Neural progenitor cell (in vitro differentiated cells): ENCODE measurements around the gene PMEL. TPM values are rescaled to one million over a fixed set of nuclear protein-coding genes. Genes with fewer than 3 reads are reported as not detected.
A peak's percentile ranks its signal among the peaks of the same experiment; 100 is the strongest.

Experiments used
- DNase-seq: peaks from one replicate; pipeline ENCODE4 v3.0.0-alpha.2; 2016; ENCODE audit warnings: low spot score
- H2AFZ ChIP-seq: fragments of 200-600 bp; sonication (generic); replicated peaks from 2 replicates; pipeline ENCODE4 v1.6.1; 2016; ENCODE audit warnings: antibody characterized with exemption
- H3F3A ChIP-seq: fragments of 200-600 bp; sonication (generic); 2 replicates; pipeline ENCODE4 v1.6.1; 2016; ENCODE audit warnings: antibody characterized with exemption, low read depth
- H3K27ac ChIP-seq: fragments of 200-600 bp; sonication (generic); 2 replicates; pipeline ENCODE4 v1.5.1; 2016; ENCODE audit warnings: mild to moderate bottlenecking
- H3K27me3 ChIP-seq: fragments of 200-600 bp; sonication (generic); 2 replicates; pipeline ENCODE4 v1.6.1; 2016; ENCODE audit warnings: mild to moderate bottlenecking, moderate library complexity
- H3K36me3 ChIP-seq: fragments of 200-600 bp; sonication (generic); 2 replicates; pipeline ENCODE4 v1.5.1; 2016
- H3K4me1 ChIP-seq: fragments of 200-600 bp; sonication (generic); 2 replicates; pipeline ENCODE4 v1.6.1; 2016; ENCODE audit warnings: mixed run types
- H3K4me2 ChIP-seq: fragments of 200-600 bp; sonication (generic); 2 replicates; pipeline ENCODE4 v1.6.1; 2016
- H3K4me3 ChIP-seq: fragments of 200-600 bp; sonication (generic); 2 replicates; pipeline ENCODE4 v1.5.1; 2016
- H3K79me2 ChIP-seq: fragments of 200-600 bp; sonication (generic); 2 replicates; pipeline ENCODE4 v1.6.1; 2016; ENCODE audit warnings: low read depth
- H3K9ac ChIP-seq: fragments of 200-600 bp; sonication (generic); 2 replicates; pipeline ENCODE4 v1.6.1; 2016
- H3K9me3 ChIP-seq: fragments of 200-600 bp; sonication (generic); 2 replicates; pipeline ENCODE4 v1.5.1; 2016; ENCODE audit warnings: low read depth
- H4K20me1 ChIP-seq: fragments of 200-600 bp; sonication (generic); 2 replicates; pipeline ENCODE4 v1.6.1; 2016; ENCODE audit warnings: low read depth
- H3K27ac Mint-ChIP-seq: 3 replicates; pipeline ENCODE4 v1.8.0; 2021; ENCODE audit warnings: mixed read lengths
- H3K27me3 Mint-ChIP-seq: 2 replicates; pipeline ENCODE4 v1.8.0; 2022; ENCODE audit warnings: low read depth, mild to moderate bottlenecking, inconsistent platforms, moderate library complexity, mixed read lengths; ENCODE audit not compliant: insufficient read depth
- H3K36me3 Mint-ChIP-seq: 3 replicates; pipeline ENCODE4 v1.8.0; 2021; ENCODE audit warnings: mixed read lengths
- H3K4me1 Mint-ChIP-seq: 3 replicates; pipeline ENCODE4 v1.8.0; 2021; ENCODE audit warnings: mixed read lengths
- H3K4me3 Mint-ChIP-seq: 3 replicates; pipeline ENCODE4 v1.8.0; 2021; ENCODE audit warnings: mild to moderate bottlenecking, moderate library complexity, mixed read lengths
- H3K9me3 Mint-ChIP-seq: 3 replicates; pipeline ENCODE4 v1.8.0; 2020; ENCODE audit warnings: mixed read lengths
- CTCF ChIP-seq: fragments of 200-600 bp; sonication (generic); IDR thresholded peaks from 2 replicates; pipeline ENCODE4 v1.5.1; 2017; ENCODE audit warnings: antibody characterized with exemption, mild to moderate bottlenecking
- EZH2 ChIP-seq: fragments of 200-600 bp; sonication (generic); IDR thresholded peaks from 2 replicates; pipeline ENCODE4 v1.6.1; 2017; ENCODE audit warnings: antibody characterized with exemption, mild to moderate bottlenecking, moderate library complexity
- EZH2phosphoT487 ChIP-seq: fragments of 200-600 bp; sonication (generic); IDR thresholded peaks from 2 replicates; pipeline ENCODE4 v1.6.1; 2017; ENCODE audit warnings: antibody characterized with exemption
- total RNA-seq: library from RNA; depleted of rRNA; stranded (reverse); fragments of >200 nt; gene quantifications from 2 replicates; pipeline ENCODE4 v1.2.3, GENCODE V29; 2015; ENCODE audit warnings: low replicate concordance

The PMEL gene
- total RNA-seq, 1 donor from 2014 or later, result 207 TPM

GRCh38 chr12:55946553-55946952, 19.3 kb downstream of the PMEL start:
- Histone ChIP-seq H3K9me3 (no peaks in the 10 kb centered on the region), H3K79me2 (no peaks in the 10 kb centered on the region), H3K27ac (no peak overlapping the region), H3K4me1 (no peaks in the 10 kb centered on the region), H3K4me2 (no peak overlapping the region), H3K9ac (no peak overlapping the region), H3F3A (no peaks in the 10 kb centered on the region), H2AFZ (no peak overlapping the region), H4K20me1 (no peaks in the 10 kb centered on the region), H3K36me3 (no peaks in the 10 kb centered on the region), H3K27me3 (no peaks in the 10 kb centered on the region), H3K4me3 (no peak overlapping the region)
- DNase-seq, result no peak
- peaks cover 3% of the 10 kb centered on the region for H3K27me3 Mint-ChIP-seq
- TF ChIP-seq CTCF (no peak), EZH2phosphoT487 (no peak), EZH2 (no peak)
- no peaks in the 10 kb centered on the region for H3K36me3 Mint-ChIP-seq
- H3K27ac Mint-ChIP-seq, result no peak overlapping the region
- H3K4me3 Mint-ChIP-seq, result no peak overlapping the region
- H3K9me3 Mint-ChIP-seq, result no peaks in the 10 kb centered on the region
- H3K4me1 Mint-ChIP-seq, result peaks cover 6% of the 10 kb centered on the region

GRCh38 chr12:55942577-55943136, 23.2 kb downstream of the PMEL start:
- H3K27me3 ChIP-seq, result no peaks in the 10 kb centered on the region
- H3K27me3 Mint-ChIP-seq, result peaks cover 6% of the 10 kb centered on the region
- DNase-seq, result no peak
- H3K4me3 ChIP-seq, result no peak overlapping the region
- no peaks in the 10 kb centered on the region for H3K79me2 ChIP-seq
- H3K36me3 ChIP-seq, result no peaks in the 10 kb centered on the region
- H3K9ac ChIP-seq, result no peak overlapping the region
- H3K4me2 ChIP-seq, result no peak overlapping the region
- no peak overlapping the region for H3K27ac ChIP-seq
- peaks cover 12% of the 10 kb centered on the region for H3K4me1 Mint-ChIP-seq
- H2AFZ ChIP-seq, result no peak overlapping the region
- no peaks in the 10 kb centered on the region for H4K20me1 ChIP-seq
- no peaks in the 10 kb centered on the region for H3K9me3 Mint-ChIP-seq
- H3K4me3 Mint-ChIP-seq, result no peak overlapping the region
- H3K9me3 ChIP-seq, result no peaks in the 10 kb centered on the region
- peaks cover 7% of the 10 kb centered on the region for H3K4me1 ChIP-seq
- H3F3A ChIP-seq, result no peaks in the 10 kb centered on the region
- H3K27ac Mint-ChIP-seq, result no peak overlapping the region
- H3K36me3 Mint-ChIP-seq, result no peaks in the 10 kb centered on the region
- TF ChIP-seq EZH2phosphoT487, result no peak
- no peak for TF ChIP-seq EZH2
- no peak for TF ChIP-seq CTCF

GRCh38 chr12:55942055-55942454, 23.8 kb downstream of the PMEL start:
- DNase-seq, result no peak
- Mint-ChIP-seq H3K27ac (no peak overlapping the region), H3K27me3 (peaks cover 8% of the 10 kb centered on the region), H3K36me3 (no peaks in the 10 kb centered on the region), H3K9me3 (no peaks in the 10 kb centered on the region), H3K4me3 (no peak overlapping the region), H3K4me1 (peaks cover 12% of the 10 kb centered on the region)
- Histone ChIP-seq H3K9ac (no peak overlapping the region), H3K4me2 (no peak overlapping the region), H2AFZ (no peak overlapping the region), H3K9me3 (no peaks in the 10 kb centered on the region), H3K27me3 (no peaks in the 10 kb centered on the region), H3K4me3 (no peak overlapping the region), H3F3A (no peaks in the 10 kb centered on the region), H3K4me1 (peaks cover 7% of the 10 kb centered on the region), H4K20me1 (no peaks in the 10 kb centered on the region), H3K36me3 (no peaks in the 10 kb centered on the region), H3K27ac (no peak overlapping the region), H3K79me2 (no peaks in the 10 kb centered on the region)
- TF ChIP-seq EZH2, result no peak

GRCh38 chr12:55940065-55940732, 25.6 kb downstream of the PMEL start:
- Mint-ChIP-seq H3K4me3 (peak overlapping the region; percentile 26), H3K36me3 (no peaks in the 10 kb centered on the region), H3K9me3 (no peaks in the 10 kb centered on the region), H3K27me3 (peaks cover 8% of the 10 kb centered on the region), H3K27ac (peak overlapping the region; percentile 74), H3K4me1 (peaks cover 12% of the 10 kb centered on the region)
- H4K20me1 ChIP-seq, result no peaks in the 10 kb centered on the region
- no peaks in the 10 kb centered on the region for H3K9me3 ChIP-seq
- TF ChIP-seq EZH2, result no peak
- peak; percentile 86 for TF ChIP-seq CTCF
- no peak for TF ChIP-seq EZH2phosphoT487
- H3K79me2 ChIP-seq, result no peaks in the 10 kb centered on the region
- no peak overlapping the region for H3K27ac ChIP-seq
- H3K9ac ChIP-seq, result no peak overlapping the region
- no peaks in the 10 kb centered on the region for H3F3A ChIP-seq
- H3K36me3 ChIP-seq, result no peaks in the 10 kb centered on the region
- H3K4me3 ChIP-seq, result no peak overlapping the region
- peak overlapping the region; percentile 48 for H3K4me2 ChIP-seq
- peaks cover 5% of the 10 kb centered on the region for H3K27me3 ChIP-seq
- H2AFZ ChIP-seq, result peak overlapping the region; percentile 96
- peak; percentile 90 for DNase-seq
- peaks cover 7% of the 10 kb centered on the region for H3K4me1 ChIP-seq
